HG03460 (cell line): Measurements from ENCODE around the gene CCL17.
"Not testable (repeated sequence)": the region's sequence is repeated elsewhere in the genome, so short reads cannot be mapped to it uniquely, and the experiment has no call there.

ENCODE experiments used
- ATAC-seq: cut with Tn5 transposase; IDR thresholded peaks from one replicate; pipeline ENCODE4 v1.9.1; 2021; ENCODE audit not compliant: unreplicated experiment

Gene CCL17

DNA sequence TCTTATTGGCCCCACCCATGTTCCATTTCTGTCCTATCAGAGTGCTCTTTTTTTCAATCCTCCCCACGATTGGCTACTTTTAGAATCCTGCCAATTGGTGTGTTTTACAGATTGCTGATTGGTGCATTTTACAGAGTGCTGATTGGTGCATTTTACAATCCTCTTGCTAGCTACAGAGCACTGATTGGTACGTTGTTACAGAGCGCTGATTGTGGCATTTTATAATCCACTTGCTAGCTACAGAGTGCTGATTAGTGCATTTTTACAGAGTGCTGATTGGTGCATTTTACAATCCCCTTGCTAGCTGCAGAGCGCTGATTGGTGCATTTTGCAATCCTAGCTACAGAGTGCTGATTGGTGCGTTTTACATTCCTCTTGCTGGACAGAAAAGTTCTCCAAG lies 9.5 kb upstream of the CCL17 start:
- ATAC-seq: no peak

GRCh38 chr16:57396786-57397185 lies 7.8 kb upstream of the CCL17 start:
- ATAC-seq: no peak

DNA sequence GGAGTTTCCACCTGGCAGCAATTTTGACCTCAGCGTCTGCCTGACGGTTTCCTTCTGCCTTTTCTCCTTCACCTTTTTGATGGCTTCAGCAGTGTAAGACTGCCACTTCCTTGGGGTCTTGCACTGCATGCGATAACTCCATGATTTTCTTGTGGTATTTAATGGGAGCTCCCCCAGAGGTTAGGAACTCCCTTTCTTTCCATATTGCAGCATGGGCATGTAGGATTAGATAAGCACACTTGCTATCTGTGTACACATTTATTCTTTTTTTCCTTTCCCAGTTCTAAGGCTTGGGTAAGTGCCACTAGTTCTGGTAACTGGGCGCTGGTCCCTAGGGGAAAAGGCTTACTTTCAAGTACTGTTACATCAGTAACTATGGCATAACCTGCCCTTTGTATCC lies 7.1 kb upstream of the CCL17 start:
- ATAC-seq: not testable (repeated sequence)

GRCh38 chr16:57401943-57402640 lies 2.5 kb upstream of the CCL17 start:
- ATAC-seq: no peak

- ATAC-seq: no peak
Observed at GRCh38 chr16:57405097-57405496, 530 bp downstream of the CCL17 start.

GRCh38 chr16:57406881-57407280 lies 2.3 kb downstream of the CCL17 start:
- ATAC-seq: no peak

DNA sequence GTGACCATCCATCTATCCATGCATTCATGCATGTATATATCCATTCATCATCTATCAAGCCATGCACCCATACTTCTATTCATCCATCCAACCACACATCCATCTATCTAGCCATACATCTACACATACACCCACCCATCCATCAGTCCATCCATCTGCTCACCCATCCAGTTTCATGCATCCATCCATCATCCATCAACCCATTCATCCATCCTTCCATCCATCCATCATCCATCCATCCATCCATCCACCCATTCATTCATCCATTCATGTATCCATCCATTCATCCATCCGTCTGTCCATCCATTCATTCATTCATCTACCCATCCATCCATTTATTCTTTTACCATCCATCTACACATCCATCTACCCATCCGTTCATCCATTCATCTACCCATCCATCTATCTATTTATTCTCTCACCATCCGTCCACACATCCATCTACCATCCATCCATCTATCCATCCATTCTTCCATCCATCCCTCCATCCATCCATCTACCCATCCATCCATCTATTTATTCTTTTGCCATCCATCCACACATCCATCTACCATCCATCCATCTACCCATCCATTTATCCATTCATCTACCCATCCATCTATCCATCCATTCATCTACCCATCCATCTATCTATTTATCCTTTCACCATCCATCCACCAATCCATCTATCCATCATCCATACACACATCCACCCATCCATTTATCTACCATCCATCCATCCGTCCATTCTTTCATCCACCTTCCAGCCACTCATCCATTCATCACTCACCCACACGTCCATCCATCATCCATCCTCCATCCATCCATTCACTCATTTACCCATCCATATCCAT lies 3.2 kb downstream of the CCL17 start:
- no peak for ATAC-seq

DNA sequence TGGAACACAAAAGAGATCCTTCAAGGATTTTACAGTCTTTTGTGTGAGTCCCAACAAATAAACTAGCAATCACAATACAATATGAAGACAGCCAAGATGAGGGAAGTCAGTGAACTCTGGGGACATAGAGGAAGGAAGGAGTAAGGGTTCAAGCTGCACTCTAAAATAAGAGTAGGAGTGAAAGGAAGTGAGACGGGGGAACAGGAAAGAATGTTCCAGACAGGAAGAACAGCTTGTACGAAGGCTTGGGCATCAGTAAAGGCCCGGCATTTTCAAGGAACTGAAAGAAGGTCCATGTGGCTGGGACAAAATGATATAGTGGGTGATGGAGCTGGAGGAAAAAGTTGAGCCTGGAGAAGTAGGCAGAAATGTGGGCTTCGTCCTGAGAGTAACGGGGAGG lies 4.5 kb downstream of the CCL17 start:
- ATAC-seq: no peak

- no peak for ATAC-seq
Observed at GRCh38 chr16:57409870-57410587, 5.5 kb downstream of the CCL17 start.

- no peak for ATAC-seq
Observed at GRCh38 chr16:57411362-57411976, 6.9 kb downstream of the CCL17 start.

- no peak for ATAC-seq
Observed at GRCh38 chr16:57412584-57412983, 8.0 kb downstream of the CCL17 start.

GRCh38 chr16:57413301-57413730 lies 8.7 kb downstream of the CCL17 start:
- peak; percentile 69 for ATAC-seq

DNA sequence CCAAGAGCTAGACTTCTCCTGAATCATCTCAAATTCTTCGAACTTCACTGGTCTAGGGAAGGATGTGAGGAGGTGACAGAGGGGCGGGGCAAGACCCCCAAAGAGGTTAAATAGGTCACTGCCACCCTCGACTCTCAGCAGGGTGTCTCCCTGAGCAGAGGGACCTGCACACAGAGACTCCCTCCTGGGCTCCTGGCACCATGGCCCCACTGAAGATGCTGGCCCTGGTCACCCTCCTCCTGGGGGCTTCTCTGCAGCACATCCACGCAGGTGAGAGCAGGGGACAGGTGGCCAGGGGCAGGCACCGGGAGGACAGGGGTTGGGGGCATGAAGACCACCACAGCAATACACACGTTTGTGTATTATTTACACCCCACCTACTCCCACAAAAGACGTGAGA lies 9.2 kb downstream of the CCL17 start:
- ATAC-seq: no peak

GRCh38 chr16:57416084-57416483 lies 11.5 kb downstream of the CCL17 start:
- ATAC-seq: no peak

GRCh38 chr16:57419506-57419905 lies 14.9 kb downstream of the CCL17 start:
- no peak for ATAC-seq

DNA sequence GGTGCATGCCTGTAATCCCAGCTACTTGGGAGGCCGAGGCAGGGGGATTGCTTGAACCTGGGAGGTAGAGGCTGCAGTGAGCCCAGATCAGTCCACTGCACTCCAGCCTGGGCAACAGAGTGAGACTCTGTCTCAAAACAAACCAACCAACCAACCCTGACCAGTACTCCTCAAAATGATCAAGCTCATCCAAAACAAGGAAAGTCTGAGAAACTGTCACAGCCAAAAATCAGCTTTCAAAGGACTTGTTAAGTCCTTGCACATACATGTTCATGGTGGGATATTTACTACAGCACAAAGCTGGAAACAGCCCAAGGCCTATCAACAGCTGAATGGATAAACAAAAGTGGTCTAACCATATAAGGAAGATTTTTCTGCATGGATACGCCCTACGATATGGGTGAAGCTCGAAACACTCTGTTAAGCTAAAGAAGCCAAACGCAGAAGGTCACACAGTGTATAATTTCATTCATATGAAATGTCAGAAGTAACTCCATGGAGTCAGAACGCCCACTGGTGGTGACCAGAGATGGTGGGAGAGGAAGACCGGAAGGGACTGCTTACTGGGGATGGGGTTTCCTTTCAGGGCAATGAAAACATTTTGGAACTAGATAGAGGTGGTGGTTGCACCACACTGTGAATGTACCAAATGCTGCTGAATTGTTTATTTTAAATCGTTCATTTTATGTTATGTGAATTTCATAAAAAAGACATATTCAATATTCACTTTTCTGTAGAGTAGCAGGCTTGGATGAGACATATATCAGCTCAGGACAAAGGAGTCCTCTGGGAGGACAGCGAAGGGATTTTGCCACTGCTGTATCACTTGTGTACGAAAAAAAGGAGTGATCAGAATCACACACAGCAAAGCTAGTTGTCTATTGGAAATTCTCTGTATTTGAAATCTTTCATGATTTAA lies 17.7 kb downstream of the CCL17 start:
- no peak for ATAC-seq

GRCh38 chr16:57423152-57423551 lies 18.6 kb downstream of the CCL17 start:
- ATAC-seq: no peak

DNA sequence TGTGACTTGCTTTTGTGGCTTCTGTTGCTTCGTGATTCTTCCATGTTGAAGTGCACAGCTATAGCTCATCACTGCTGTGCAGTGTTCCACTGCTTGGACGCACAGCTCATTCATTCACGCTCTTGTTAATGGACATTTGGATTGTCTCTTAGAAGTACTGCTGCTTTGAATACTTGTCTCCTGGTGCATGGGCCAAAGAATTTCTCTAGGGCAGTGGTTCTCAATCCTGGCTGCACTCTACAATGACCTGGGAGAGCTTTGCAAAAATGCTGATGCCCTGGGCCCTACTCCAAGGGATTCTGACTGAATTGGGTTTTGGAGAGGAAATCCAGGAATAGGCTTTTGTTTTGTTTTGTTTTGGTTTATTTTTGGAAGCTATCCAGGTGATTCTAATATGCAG lies 20.0 kb downstream of the CCL17 start:
- ATAC-seq: no peak

- no peak for ATAC-seq
Observed at GRCh38 chr16:57426356-57426755, 21.8 kb downstream of the CCL17 start.

- ATAC-seq: no peak
Observed at GRCh38 chr16:57427307-57427706, 22.7 kb downstream of the CCL17 start.
